ENCODE measurements around the gene WASL.
A peak's percentile ranks its signal among the peaks of the same experiment; 100 is the strongest.

WASL gene

GRCh38 chr7:123682690-123683089 lies 66.1 kb downstream of the WASL start:
- DNase-seq (ENCODE audit: extremely low spot score), result no peak
- TF ChIP-seq CTCF (IDR thresholded peaks at IDR 0.05; ENCODE audit: control extremely low read depth, extremely low read depth, low read depth, missing control alignments), result peak; percentile 41
- CTCF ChIA-PET, result interaction anchor here (0.7 to 2.8 kb wide), 15 partner anchors 9 to 190 kb away, joined by 3 to 21 read pairs (median 4); no protein-coding TSS in a partner anchor
- POLR2A ChIA-PET, result no interaction called here

GRCh38 chr7:123681561-123681960 lies 67.2 kb downstream of the WASL start:
- ChIA-PET POLR2A (no interaction called here), CTCF (interaction anchor here (1.0 to 2.8 kb wide), 8 partner anchors 15 to 191 kb away, joined by 3 to 21 read pairs (median 5); no protein-coding TSS in a partner anchor)
- TF ChIP-seq CTCF (IDR thresholded peaks at IDR 0.05; ENCODE audit: control extremely low read depth, extremely low read depth, low read depth, missing control alignments), result no peak
- DNase-seq (ENCODE audit: extremely low spot score), result no peak

- DNase-seq (ENCODE audit: extremely low spot score), result no peak
- no peak for TF ChIP-seq CTCF (IDR thresholded peaks at IDR 0.05; ENCODE audit: control extremely low read depth, extremely low read depth, low read depth, missing control alignments)
- POLR2A ChIA-PET, result no interaction called here
- CTCF ChIA-PET, result interaction anchor here (2.0 to 2.8 kb wide), 2 partner anchors 21 to 192 kb away, joined by 12 to 21 read pairs; no protein-coding TSS in a partner anchor
Observed at GRCh38 chr7:123680580-123680979, 68.2 kb downstream of the WASL start.

- no peak for DNase-seq (ENCODE audit: extremely low spot score)
- TF ChIP-seq CTCF (IDR thresholded peaks at IDR 0.05; ENCODE audit: control extremely low read depth, extremely low read depth, low read depth, missing control alignments), result no peak
- CTCF ChIA-PET, result interaction anchor here (0.8 to 1.0 kb wide), 2 partner anchors 10 to 192 kb away, joined by 3 read pairs; no protein-coding TSS in a partner anchor
- POLR2A ChIA-PET, result no interaction called here
Observed at GRCh38 chr7:123679614-123680013, 69.2 kb downstream of the WASL start.

GRCh38 chr7:123677061-123677715 lies 71.6 kb downstream of the WASL start:
- TF ChIP-seq CTCF (IDR thresholded peaks at IDR 0.05; ENCODE audit: control extremely low read depth, extremely low read depth, low read depth, missing control alignments), result no peak
- DNase-seq (ENCODE audit: extremely low spot score), result no peak
- ChIA-PET POLR2A (no interaction called here), CTCF (interaction anchor here (0.7 to 1.7 kb wide), 3 partner anchors 8 to 195 kb away, joined by 3 to 6 read pairs (median 3); no protein-coding TSS in a partner anchor)

GRCh38 chr7:123675181-123675473 lies 73.7 kb downstream of the WASL start:
- CTCF ChIA-PET, result interaction anchor here (0.9 to 1.4 kb wide), 2 partner anchors 51 to 197 kb away, joined by 3 read pairs; no protein-coding TSS in a partner anchor
- TF ChIP-seq CTCF (IDR thresholded peaks at IDR 0.05; ENCODE audit: control extremely low read depth, extremely low read depth, low read depth, missing control alignments), result no peak
- DNase-seq (ENCODE audit: extremely low spot score), result no peak
- POLR2A ChIA-PET, result no interaction called here

All from GM10248 (cell line).